ENCODE data around the gene ZBTB20.

The ZBTB20 gene

DNA sequence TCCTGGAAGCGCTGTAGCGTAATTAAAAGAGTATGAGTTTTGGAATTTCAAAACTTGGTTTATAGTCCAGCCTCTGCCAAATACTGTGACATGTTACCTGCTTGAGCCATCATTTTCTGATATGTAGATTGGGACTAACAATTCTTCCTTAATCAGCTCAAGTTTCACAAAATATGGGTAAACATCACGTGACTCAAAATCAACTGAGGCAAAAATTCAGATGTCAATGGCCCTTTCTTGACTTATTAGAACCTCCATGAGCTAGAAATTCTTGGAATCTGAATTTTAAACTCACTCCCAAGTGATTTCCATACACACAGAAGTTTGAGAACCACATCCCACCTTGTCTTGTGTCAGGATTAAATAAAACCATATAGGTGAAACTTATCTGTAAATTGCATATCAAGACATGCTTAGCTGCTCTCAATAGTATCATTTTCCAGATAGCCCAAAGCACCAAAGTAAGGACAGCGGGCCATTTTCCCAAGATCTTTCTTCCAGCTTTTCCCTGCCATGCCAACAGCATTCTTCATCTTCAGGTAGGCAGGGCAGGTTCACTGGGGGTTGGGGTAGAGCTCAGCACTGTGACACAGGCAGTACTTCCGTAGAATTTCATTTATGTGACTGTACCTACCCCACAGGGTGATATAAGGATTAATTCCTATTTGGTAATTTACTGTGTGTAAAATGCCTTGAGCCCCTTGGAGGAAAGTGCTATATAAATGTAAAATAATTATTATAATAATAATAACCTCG, 474.2 kb downstream of the ZBTB20 start:
- no peak for DNase-seq
- in situ Hi-C loops (cut with MboI; ENCODE audit: low pct_unique_long_range_greater_than_20kb, low sequenced_read_pairs), result no loop called here

DNA sequence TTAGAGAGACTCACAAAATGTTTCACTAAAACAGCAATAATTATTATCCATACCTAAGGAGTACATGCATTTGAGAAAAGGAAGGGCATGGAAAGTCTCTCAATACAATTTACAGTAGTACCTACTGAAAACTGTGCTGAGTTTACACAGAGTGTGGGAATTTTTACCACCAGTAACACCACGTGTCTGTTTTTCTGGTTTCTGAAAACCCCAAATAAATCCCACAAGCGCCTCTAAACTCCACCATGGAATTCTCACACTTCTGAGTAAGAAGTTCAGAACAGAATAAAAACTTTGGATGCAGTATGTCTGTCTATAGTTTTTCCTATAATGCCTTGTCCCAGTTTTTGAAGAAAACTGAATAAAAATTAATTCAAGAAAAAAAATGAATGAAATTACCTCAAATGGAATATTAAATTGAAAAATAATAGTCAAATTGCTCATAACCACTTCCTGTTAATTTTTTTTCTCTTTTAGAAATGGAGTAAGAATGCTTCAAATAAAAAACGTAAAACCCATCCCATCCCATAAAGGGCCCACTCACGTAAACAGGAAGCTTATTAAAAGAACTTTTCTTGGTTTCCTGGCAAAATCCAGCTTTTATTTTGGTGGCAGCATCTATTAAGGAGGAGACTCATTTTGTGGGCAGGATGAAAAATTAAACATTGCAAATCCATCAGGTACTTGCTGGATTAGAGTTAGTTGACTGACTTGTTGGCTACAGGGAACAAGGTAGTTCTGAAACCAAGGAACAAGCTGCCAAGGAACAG, 475.2 kb downstream of the ZBTB20 start:
- DNase-seq, result no peak
- in situ Hi-C loops (cut with MboI; ENCODE audit: low pct_unique_long_range_greater_than_20kb, low sequenced_read_pairs), result no loop called here

DNA sequence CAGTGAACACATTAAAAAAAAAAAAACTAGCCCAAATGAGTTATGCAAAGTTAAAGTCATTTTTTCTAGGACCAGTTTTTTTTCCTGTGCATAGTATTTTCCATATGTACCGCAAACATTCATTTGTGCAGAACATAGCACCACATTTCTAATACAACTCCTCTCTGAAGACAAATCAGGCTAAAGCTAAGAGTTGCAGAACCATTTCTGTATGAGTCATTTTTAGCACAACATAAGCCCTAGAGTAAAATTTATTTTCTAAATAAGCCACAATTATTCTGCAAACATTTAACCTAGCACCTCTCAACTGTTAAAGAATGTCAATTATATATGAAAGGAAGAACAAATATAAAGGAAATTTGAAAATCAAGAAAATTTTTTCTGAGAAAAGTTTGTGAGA, 477.5 kb downstream of the ZBTB20 start:
- in situ Hi-C loops (cut with MboI; ENCODE audit: low pct_unique_long_range_greater_than_20kb, low sequenced_read_pairs), result no loop called here
- DNase-seq, result no peak

DNA sequence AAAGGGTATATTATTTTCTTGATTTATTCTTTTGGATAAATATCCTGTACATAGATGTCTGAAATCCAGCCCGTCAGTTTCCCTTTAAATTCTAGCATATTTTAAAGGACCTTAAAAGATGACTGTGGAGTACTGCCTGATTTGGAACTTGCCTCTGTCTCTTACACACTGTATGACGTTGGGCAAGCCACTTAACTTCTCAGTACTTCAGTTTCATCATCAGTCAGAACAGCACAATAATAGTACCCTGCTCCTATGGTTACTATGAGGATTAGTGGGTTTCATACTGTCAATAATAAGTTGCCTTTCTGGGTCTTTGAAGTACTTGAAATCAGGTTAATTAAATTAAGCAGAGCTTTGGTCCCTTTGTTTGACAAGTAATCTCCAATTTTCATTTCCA, 479.0 kb downstream of the ZBTB20 start:
- DNase-seq, result no peak

DNA sequence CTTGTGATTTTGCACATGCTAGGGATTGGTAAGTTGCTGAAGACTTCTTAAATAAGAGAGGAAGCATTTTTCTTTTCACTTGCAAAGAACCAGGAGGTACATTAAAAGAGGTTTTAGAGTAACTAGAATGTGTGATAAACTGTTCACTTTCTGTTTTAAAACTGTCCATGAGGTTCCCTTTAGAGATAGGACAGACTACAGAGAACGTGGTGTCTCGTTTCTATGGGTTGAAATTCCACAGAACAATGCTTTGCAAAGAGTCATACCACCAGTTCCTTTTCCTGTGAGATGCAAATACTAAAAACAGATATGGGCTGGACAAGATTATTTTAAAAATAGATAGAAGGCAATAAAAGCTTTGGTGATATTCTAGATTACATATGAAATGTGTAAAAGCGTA, 480.5 kb downstream of the ZBTB20 start:
- no peak for DNase-seq
- in situ Hi-C loops (cut with MboI; ENCODE audit: low pct_unique_long_range_greater_than_20kb, low sequenced_read_pairs), result no loop called here

More for the DNA sequence above, 479.0 kb downstream of the ZBTB20 start:
- in situ Hi-C loops (cut with MboI; ENCODE audit: low pct_unique_long_range_greater_than_20kb, low sequenced_read_pairs), result no loop called here

DNA sequence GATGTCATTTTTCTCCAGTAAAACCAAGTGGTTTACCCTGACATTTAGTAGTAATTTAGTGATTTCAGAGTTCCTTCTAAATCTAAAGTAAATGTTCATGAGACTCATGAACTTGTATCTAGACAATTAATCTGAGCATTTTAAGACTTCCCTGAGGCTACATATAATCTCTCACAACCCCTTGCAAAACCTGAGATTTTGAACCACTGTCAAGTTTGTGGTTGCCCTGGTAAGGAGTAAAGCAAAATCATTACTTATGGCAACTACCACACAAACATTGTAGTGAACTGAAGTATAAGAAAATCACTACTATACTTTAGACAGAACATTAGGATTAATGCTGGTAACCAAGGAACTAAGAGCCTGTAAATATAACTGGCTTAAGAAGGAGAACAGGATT, 483.1 kb downstream of the ZBTB20 start:
- no peak for DNase-seq

DNA sequence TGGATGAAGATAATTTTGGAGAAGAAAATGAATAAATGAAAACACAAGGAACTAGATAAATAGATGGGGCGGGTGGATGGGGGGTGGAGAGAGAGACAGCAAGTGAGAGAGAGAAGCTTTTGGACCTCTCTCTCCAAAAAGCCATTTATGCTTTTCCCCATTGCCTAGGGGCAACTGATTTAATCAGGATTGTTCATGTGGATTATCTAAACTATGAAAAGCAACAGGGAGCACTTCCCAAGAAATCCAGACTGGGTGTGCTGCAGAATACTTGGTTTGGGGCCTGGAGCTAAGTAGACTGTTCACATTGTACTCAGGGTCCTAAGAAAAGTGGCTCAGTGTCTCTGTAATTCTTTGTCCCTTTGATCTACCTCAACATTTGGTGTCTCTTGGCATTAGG, 486.3 kb downstream of the ZBTB20 start:
- in situ Hi-C loops (cut with MboI; ENCODE audit: low pct_unique_long_range_greater_than_20kb, low sequenced_read_pairs), result no loop called here

More for the DNA sequence above, 483.1 kb downstream of the ZBTB20 start:
- in situ Hi-C loops (cut with MboI; ENCODE audit: low pct_unique_long_range_greater_than_20kb, low sequenced_read_pairs), result no loop called here

DNA sequence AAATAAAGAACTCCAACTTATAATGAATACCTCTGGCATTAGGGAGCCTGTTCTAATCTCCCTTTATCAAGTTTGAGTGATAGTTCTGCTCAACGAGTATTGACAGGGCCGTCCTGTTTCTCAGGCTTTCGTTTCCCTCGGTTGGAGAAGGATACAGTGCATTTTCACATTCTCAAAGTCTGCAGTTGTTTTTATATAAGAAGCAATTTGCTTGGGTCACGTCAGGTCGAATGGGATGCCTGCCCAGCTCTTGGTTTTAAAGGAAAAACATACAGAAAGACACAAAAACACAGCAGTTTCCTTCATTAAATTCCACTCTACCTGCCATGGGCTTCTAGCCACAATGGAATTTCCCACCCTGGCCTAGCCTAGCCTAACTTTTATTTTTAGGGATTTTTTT, 487.0 kb downstream of the ZBTB20 start:
- in situ Hi-C loops (cut with MboI; ENCODE audit: low pct_unique_long_range_greater_than_20kb, low sequenced_read_pairs), result no loop called here
- DNase-seq, result no peak

More for the DNA sequence above, 486.3 kb downstream of the ZBTB20 start:
- DNase-seq, result no peak

DNA sequence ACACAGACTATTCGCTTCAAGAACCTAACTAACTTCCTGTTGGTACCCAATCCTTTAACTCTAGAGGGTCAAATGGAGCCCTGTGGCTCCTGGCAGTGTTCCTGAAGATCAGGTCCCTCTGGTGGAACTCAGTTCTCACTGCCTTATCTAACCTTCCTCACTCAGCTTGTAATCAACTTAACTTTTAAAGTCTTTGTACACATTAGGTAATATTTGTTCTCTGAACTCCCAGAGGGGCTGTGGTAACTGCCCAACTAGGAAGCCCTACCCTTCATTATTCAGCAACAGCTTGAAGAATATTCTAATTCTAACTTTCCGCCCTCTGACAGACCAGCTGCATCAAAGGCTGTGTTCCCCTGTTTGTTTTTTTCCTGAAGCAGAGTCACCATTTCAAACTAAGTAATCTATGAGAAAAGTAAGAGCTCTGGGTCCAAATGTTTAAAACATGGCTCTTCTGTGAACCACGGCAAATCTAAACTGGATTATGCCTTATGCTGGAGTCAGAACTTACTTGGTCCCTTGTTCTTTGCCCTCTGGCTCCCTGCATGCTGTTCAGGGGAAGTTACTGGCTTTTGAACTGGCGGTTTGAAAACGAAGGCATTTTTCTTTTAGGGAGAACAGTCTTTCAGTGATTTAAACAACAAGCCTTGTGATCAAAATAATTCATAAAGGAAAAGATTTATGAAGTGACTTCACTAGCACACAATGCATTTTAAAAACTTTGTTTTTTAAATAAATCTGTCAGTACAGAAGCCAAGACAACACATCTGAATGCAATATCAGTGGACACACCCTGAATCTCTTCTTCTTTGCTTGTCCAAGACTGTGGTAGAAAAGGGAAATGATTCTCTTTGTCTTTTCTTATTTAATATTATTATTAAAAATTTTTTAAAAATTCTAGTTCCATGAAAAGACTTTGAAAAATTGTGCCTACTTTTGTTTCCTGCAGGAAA, 487.7 kb downstream of the ZBTB20 start:
- in situ Hi-C loops (cut with MboI; ENCODE audit: low pct_unique_long_range_greater_than_20kb, low sequenced_read_pairs), result no loop called here
- DNase-seq, result no peak

DNA sequence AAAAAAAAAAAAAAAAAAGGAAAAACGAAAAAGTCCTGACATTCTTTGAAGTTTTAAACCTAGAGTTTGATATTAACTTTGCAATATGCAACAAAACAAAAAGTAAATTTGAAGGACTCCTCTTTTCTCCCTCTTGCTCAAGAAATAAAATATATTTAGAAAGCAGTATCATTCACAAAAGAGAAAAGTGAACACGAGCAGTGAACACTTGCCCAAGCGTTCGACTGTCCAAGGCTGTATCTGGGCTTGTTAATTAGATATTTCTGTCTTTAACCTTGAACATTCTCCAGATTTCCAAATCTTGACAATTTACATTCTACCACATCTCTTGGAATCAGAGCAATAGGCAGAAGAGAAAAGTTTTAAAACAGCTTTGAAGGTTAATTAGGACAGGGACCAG, 495.5 kb downstream of the ZBTB20 start:
- in situ Hi-C loops (cut with MboI; ENCODE audit: low pct_unique_long_range_greater_than_20kb, low sequenced_read_pairs), result no loop called here
- no peak for DNase-seq

DNA sequence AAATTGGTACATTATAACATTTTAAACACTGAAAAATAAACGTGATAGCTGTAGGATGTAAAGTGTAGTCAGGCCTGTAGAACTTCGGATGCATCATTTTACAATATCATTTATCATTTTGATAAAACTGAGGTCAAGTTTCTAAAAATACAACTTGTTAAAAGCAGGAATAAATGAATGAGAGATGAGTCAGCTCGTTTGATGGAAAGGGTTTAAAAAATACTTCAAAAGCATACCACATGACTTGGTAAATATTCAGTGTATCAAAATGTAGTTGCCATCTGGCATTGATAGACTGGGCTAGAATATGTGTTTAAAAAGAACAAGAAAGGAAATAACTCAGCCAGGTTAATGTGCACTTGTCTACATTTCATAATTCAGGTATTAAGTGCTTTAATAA, 496.3 kb downstream of the ZBTB20 start:
- DNase-seq, result no peak
- in situ Hi-C loops (cut with MboI; ENCODE audit: low pct_unique_long_range_greater_than_20kb, low sequenced_read_pairs), result no loop called here

DNA sequence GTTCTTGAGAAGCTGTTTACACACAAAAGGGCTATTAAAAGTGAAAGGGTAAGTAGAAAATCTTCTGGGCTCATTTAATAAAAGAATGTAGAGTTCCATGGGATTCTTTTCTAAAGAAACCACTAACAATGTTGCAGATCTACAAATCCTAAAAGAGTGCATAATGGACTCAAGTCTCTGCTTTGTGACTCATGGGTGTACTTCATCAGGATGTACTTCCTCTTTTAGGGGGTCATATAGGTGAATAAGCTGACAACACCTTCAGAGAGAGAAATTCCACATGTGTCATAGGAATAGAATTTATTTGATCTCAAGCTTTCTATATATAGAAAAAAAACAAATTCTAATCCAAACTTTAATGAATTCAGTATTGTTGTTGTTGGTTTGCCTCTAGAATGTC, 497.8 kb downstream of the ZBTB20 start:
- no peak for DNase-seq
- in situ Hi-C loops (cut with MboI; ENCODE audit: low pct_unique_long_range_greater_than_20kb, low sequenced_read_pairs), result no loop called here

DNA sequence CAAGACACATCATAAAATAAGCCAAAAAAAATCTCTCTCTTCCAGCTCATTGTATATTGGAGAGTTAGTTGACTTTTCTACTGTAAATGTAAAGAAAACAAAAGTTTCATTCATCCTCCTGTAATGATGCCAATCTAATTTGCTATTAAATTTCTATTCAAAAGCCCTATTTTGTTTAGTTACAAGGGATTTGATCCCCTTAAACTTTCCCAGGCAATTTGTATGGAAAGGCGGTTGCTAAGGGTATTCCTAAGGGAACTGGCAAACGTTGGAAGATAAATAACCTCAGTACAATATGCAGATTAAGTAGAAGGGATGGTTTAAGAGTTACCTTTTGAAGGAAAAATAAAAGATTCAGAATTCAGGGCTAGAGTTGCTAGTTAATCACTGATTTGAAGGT, 500.6 kb downstream of the ZBTB20 start:
- in situ Hi-C loops (cut with MboI; ENCODE audit: low pct_unique_long_range_greater_than_20kb, low sequenced_read_pairs), result no loop called here
- no peak for DNase-seq

DNA sequence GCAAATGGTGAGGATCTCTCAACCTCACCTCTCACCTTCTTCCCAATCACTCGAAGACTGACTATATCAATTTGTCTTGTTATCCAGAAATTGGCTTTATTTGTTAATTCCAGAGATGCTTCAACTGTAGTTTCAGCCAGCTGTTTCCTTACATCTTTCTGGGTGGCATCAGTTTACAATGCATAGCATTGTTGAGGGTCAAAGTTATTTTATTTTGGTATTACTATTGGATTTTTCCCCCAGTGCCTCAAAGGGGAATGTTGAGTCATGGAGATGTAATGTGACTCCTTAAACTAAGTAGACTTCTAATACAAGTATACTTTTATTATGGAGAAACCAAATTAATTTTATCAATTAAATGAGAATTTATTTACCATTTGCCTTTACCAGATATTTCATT, 501.7 kb downstream of the ZBTB20 start:
- in situ Hi-C loops (cut with MboI; ENCODE audit: low pct_unique_long_range_greater_than_20kb, low sequenced_read_pairs), result no loop called here
- no peak for DNase-seq

DNA sequence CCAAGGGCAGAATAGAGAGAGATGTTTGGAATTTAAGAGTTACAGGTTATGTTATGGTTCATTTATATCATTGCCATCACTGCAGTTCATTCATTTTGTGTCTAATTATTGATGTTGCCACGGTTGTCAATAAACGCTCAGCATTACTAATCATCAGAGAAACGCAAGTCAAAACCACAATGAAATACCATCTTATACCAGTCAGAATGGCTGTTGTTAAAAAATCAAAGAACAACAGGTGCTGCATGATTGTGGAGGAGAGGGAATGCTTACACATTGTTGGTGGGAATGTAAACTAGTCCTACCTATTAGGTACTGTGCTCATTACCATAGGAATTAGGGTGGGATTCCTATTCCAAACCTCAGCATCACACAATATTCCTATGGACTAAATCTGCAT, 502.7 kb downstream of the ZBTB20 start:
- in situ Hi-C loops (cut with MboI; ENCODE audit: low pct_unique_long_range_greater_than_20kb, low sequenced_read_pairs), result no loop called here
- no peak for DNase-seq

DNA sequence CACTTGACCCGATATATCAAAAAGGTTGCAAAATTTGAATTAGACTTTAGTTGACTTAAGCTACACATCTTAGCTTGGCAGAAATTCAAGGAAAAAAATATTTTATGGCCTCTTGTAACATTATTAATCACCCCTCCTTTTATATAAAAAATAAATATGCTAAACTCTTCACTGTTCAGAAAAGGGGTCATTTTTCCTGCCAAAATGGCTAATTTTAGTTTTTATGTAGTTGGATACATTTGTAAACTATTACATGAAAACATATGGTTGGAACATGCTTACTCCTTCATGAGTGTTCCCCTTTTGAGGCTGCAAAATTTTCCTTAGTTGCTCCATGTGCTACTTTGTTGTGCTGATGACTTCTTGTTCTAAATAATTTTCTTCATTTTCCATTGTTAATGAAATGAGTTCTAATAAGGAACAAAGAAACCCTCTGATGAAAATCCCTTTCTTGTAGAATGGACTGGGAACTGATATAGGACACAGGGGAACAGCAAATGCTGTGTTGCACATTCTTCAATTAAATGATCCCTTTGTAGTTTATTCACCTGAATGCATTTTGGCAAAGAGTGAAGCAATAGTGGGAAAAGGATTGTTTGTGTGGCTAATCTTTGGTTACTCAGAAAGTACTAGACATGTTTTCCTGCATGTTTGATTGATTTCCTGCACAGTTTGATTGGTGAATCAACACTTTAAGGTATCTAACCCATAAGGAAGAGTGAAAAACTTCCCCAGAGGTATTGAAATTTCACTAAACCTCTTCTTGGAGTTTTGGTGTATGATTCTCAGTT, 503.9 kb downstream of the ZBTB20 start:
- in situ Hi-C loops (cut with MboI; ENCODE audit: low pct_unique_long_range_greater_than_20kb, low sequenced_read_pairs), result no loop called here
- DNase-seq, result no peak

DNA sequence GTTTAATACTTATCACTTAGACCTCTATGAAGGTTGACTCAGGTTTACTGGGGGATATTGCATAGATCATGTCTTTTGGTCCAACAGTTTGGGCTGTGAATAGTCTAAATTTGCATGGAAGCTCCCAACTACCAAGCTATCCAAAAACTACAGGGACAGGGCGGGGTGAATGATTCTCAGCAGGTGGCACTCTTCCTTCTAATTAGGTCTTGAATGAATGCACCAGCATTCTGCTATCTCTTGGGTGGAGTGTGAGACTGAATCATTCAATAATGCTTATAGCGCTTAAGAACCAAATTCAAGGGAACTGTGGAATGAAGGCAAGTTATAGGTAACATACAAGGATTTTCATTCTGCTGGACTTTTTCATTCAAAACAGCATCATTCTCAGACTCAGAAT, 507.0 kb downstream of the ZBTB20 start:
- no peak for DNase-seq
- in situ Hi-C loops (cut with MboI; ENCODE audit: low pct_unique_long_range_greater_than_20kb, low sequenced_read_pairs), result no loop called here

DNA sequence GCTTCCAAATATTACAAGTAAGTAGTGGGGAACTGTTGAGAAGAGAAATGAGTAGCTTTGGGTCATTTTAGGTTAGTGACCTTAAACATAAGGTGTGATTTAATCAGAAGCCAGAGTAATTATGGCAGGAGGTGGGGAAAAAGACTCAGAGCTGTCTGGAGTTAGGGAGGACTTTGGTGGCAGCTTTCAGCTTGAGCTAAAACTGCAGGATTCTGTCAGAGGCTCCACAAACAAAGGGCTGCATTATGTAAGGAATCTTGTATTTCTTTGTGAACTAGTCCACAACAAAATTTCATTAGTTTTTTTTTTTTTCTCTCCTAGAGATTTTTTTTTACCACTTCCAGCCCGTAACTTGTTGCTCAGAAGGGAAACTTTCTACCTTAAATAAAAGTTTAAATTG, 507.9 kb downstream of the ZBTB20 start:
- in situ Hi-C loops (cut with MboI; ENCODE audit: low pct_unique_long_range_greater_than_20kb, low sequenced_read_pairs), result no loop called here
- DNase-seq, result no peak

DNA sequence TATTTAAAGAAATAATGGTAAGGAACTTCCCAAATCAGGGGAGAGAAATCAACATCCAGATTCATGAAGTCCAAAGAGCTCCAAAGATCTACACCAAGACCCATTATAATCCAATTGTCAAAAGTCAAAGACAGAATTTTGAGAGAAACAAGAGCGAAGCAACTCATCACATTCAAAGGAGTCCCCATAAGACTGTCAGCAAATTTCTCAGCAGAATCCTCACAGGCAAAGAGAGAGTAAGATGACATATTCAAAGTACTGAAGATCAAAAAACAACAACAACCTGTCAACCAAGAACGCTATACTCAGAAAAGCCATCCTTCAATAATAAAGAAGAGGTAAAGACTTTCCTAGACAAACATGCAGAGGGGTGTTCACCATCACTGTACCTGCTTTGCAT, 511.2 kb downstream of the ZBTB20 start:
- in situ Hi-C loops (cut with MboI; ENCODE audit: low pct_unique_long_range_greater_than_20kb, low sequenced_read_pairs), result no loop called here
- no peak for DNase-seq
